ENCODE measurements around the gene MUC20.

DNA sequence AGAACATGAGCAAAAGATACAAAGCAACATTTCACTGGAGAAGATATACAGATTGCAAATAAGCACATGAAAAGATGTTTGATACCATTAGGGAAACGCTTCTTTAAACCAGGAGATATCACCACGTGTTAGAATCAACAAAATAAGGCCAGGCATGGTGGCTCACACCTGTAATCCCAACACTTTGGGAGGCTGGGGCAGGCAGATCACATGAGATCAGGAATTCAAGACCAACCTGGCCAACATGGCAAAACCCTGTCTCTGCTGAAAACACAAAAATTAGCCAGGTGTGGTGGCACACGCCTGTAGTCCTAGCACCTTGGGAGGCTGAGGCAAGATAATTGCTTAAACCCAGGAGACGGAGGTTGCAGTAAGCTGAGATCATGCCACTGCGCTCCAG, 20.5 kb upstream of the MUC20 start:
- TF ChIP-seq, protein P1, sequence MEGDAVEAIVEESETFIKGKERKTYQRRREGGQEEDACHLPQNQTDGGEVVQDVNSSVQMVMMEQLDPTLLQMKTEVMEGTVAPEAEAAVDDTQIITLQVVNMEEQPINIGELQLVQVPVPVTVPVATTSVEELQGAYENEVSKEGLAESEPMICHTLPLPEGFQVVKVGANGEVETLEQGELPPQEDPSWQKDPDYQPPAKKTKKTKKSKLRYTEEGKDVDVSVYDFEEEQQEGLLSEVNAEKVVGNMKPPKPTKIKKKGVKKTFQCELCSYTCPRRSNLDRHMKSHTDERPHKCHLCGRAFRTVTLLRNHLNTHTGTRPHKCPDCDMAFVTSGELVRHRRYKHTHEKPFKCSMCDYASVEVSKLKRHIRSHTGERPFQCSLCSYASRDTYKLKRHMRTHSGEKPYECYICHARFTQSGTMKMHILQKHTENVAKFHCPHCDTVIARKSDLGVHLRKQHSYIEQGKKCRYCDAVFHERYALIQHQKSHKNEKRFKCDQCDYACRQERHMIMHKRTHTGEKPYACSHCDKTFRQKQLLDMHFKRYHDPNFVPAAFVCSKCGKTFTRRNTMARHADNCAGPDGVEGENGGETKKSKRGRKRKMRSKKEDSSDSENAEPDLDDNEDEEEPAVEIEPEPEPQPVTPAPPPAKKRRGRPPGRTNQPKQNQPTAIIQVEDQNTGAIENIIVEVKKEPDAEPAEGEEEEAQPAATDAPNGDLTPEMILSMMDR (conservative IDR thresholded peaks at IDR 0.05 in 1 of 2, IDR thresholded peaks at IDR 0.05 in 1 of 2; ENCODE audit: low read depth in 1 of 2, low read length in 2 of 2) = no peak
- no peak for TF ChIP-seq EZH2 (IDR thresholded peaks at IDR 0.05; ENCODE audit: low read length, missing control alignments)
